HCT116 (cell line): ENCODE results near the gene WDR55. TPM values are rescaled to one million over a fixed set of nuclear protein-coding genes. Genes with fewer than 3 reads are reported as not detected.

Experiments
- ATAC-seq: fragments of 200-7000 bp; cut with Tn5 transposase; 2 replicates; pipeline ENCODE4 v1.9.1; 2020; ENCODE audit warnings: mild to moderate bottlenecking, moderate library complexity
- BruUV-seq: library from RNA; stranded (reverse); fragments of 400-500 nt; replicated peaks from 2 replicates; lab custom pipeline; 2021; lab: Mats Ljungman, UMichigan
- CTCF ChIA-PET: fragments of 300-600 bp; sonication (Branson Sonifier 250); formaldehyde crosslinking; loops from one replicate; lab custom pipeline; 2021; ENCODE audit warnings: antibody characterized with exemption; lab: Charles Lee
- POLR2A ChIA-PET: fragments of 300-600, 350-600 bp; sonication (Branson Sonifier 250); formaldehyde crosslinking; loops from one replicate; lab custom pipeline; 2021; ENCODE audit warnings: antibody characterized with exemption; lab: Charles Lee
- RAD21 ChIA-PET, 2 experiments: fragments of 300-600 bp; sonication (Branson Sonifier 250); formaldehyde crosslinking; loops; one replicate each; lab custom pipeline; 2023; ENCODE audit warnings: low total read pairs in 2 of 2; ENCODE audit not compliant: uncharacterized antibody in 2 of 2, unreplicated experiment in 2 of 2, low non-redundant PET in 1 of 2; lab: Charles Lee
- DNase-seq: peaks from one replicate; pipeline ENCODE4 v3.0.0-alpha.2; 2010; ENCODE audit warnings: low read depth, low spot score
- H2AFZ ChIP-seq: fragments of 200-600 bp; shearing (Covaris generic), sonication (generic); 2 replicates; pipeline ENCODE4 v1.6.1; 2017; ENCODE audit warnings: low read depth, mixed run types, mixed read lengths, antibody characterized with exemption, low read length; ENCODE audit not compliant: poor library complexity, severe bottlenecking
- H3K27ac ChIP-seq: 2 replicates; pipeline ENCODE4 v1.5.1; 2012; ENCODE audit warnings: low read depth, low read length
- H3K27me3 ChIP-seq: fragments of 200-600 bp; sonication (generic); 2 replicates; pipeline ENCODE4 v1.6.1; 2016; ENCODE audit warnings: mixed run types, low read length, mixed read lengths; ENCODE audit not compliant: insufficient read depth
- H3K36me3 ChIP-seq, 2 experiments: fragments of 200-500 bp in 1 of 2; fragments of 200-600 bp in 1 of 2; sonication (Bioruptor generic) in 1 of 2; sonication (generic) in 1 of 2; 2 replicates each; pipeline versions ENCODE4 v1.5.1 to v1.6.1; 2014 to 2016; ENCODE audit warnings: low read length in 2 of 2, inconsistent platforms in 1 of 2, mixed read lengths in 1 of 2, mixed run types in 1 of 2; ENCODE audit not compliant: insufficient read depth in 2 of 2, control insufficient read depth in 1 of 2
- H3K4me1 ChIP-seq, 2 experiments: fragments of 200-600 bp in 1 of 2; sonication (generic) in 1 of 2; 2 replicates each; pipeline versions ENCODE4 v1.5.1 to v1.6.1; 2012 to 2017; ENCODE audit warnings: low read length in 2 of 2, inconsistent platforms in 1 of 2, mild to moderate bottlenecking in 1 of 2, mixed read lengths in 1 of 2, mixed run types in 1 of 2, moderate library complexity in 1 of 2; ENCODE audit not compliant: insufficient read depth in 2 of 2, control insufficient read depth in 1 of 2
- H3K4me2 ChIP-seq: fragments of 200-600 bp; sonication (generic); 2 replicates; pipeline ENCODE4 v1.6.1; 2017; ENCODE audit warnings: mixed run types, low read length, mixed read lengths
- H3K4me3 ChIP-seq, 2 experiments: fragments of 200-600 bp in 1 of 2; sonication (generic) in 1 of 2; replicated peaks in 1 of 2; 2 replicates each; pipeline ENCODE4 v1.5.1; 2011 to 2016; ENCODE audit warnings: low read length in 2 of 2, control low read depth in 1 of 2, low read depth in 1 of 2, mild to moderate bottlenecking in 1 of 2, mixed read lengths in 1 of 2, mixed run types in 1 of 2
- H3K79me2 ChIP-seq: fragments of 200-600 bp; sonication (generic); 2 replicates; pipeline ENCODE4 v1.6.1; 2017; ENCODE audit warnings: mild to moderate bottlenecking, mixed run types, low read length, moderate library complexity, mixed read lengths; ENCODE audit not compliant: insufficient read depth
- H3K9ac ChIP-seq: fragments of 200-600 bp; sonication (generic); 2 replicates; pipeline ENCODE4 v1.6.1; 2016; ENCODE audit warnings: low read length, mixed read lengths
- H3K9me2 ChIP-seq: fragments of 200-600 bp; sonication (generic), shearing (Covaris generic); 2 replicates; pipeline ENCODE4 v1.6.1; 2017; ENCODE audit warnings: mixed run types, mild to moderate bottlenecking, moderate library complexity; ENCODE audit not compliant: insufficient read depth
- H3K9me3 ChIP-seq, 2 experiments: fragments of 200-500 bp in 1 of 2; fragments of 200-600 bp in 1 of 2; sonication (Bioruptor generic) in 1 of 2; sonication (generic) in 1 of 2; 2 replicates each; pipeline ENCODE4 v1.6.1; 2014 to 2017; ENCODE audit warnings: low read length in 2 of 2, mixed read lengths in 2 of 2, inconsistent platforms in 1 of 2, low read depth in 1 of 2, mild to moderate bottlenecking in 1 of 2, mixed run types in 1 of 2, moderate library complexity in 1 of 2; ENCODE audit not compliant: control insufficient read depth in 1 of 2, insufficient read depth in 1 of 2
- H4K20me1 ChIP-seq: fragments of 200-600 bp; sonication (generic), shearing (Covaris generic); 2 replicates; pipeline ENCODE4 v1.6.1; 2017; ENCODE audit warnings: mixed run types, mild to moderate bottlenecking, moderate library complexity; ENCODE audit not compliant: insufficient read depth
- CEBPB ChIP-seq: IDR thresholded peaks from 2 replicates; pipeline ENCODE4 v1.6.1; 2012; ENCODE audit warnings: low read depth
- EGR1 ChIP-seq: IDR thresholded peaks from 2 replicates; pipeline ENCODE4 v1.6.1; 2012; ENCODE audit warnings: low read depth
- ELF1 ChIP-seq: IDR thresholded peaks from 2 replicates; pipeline ENCODE4 v1.6.1; 2012; ENCODE audit warnings: low read depth, borderline replicate concordance
- EZH2 ChIP-seq: fragments of 200-600 bp; sonication (generic); IDR thresholded peaks from 2 replicates; pipeline ENCODE4 v1.6.1; 2017; ENCODE audit warnings: antibody characterized with exemption, mixed run types
- EZH2phosphoT487 ChIP-seq: fragments of 200-600 bp; IDR thresholded peaks from 2 replicates; pipeline ENCODE4 v1.6.1; 2018; ENCODE audit warnings: antibody characterized with exemption, borderline replicate concordance
- POLR2A ChIP-seq: IDR thresholded peaks from 2 replicates; pipeline ENCODE4 v1.7.0; 2011; ENCODE audit warnings: borderline replicate concordance; ENCODE audit not compliant: insufficient read depth, insufficient read length; ENCODE audit errors: extremely low read depth
- POLR2AphosphoS5 ChIP-seq: IDR thresholded peaks from 2 replicates; pipeline ENCODE4 v1.6.1; 2011; ENCODE audit warnings: mild to moderate bottlenecking, low read depth, low read length, moderate library complexity
- RAD21 ChIP-seq: IDR thresholded peaks from 2 replicates; pipeline ENCODE4 v1.6.1; 2012; ENCODE audit warnings: low read depth, mild to moderate bottlenecking
- SRF ChIP-seq: IDR thresholded peaks from 2 replicates; pipeline ENCODE4 v1.6.1; 2012; ENCODE audit warnings: low read depth
- TCF7L2 ChIP-seq: IDR thresholded peaks from 2 replicates; pipeline ENCODE4 v1.7.0; 2011; ENCODE audit warnings: borderline replicate concordance, inconsistent platforms; ENCODE audit not compliant: insufficient read depth, insufficient read length; ENCODE audit errors: extremely low read depth
- YY1 ChIP-seq: IDR thresholded peaks from 2 replicates; pipeline ENCODE4 v1.6.1; 2011; ENCODE audit warnings: low read length, low read depth, moderate library complexity, mild to moderate bottlenecking; ENCODE audit not compliant: insufficient replicate concordance; ENCODE audit errors: extremely low read depth
- ZFX ChIP-seq: fragments of 450-650 bp; IDR thresholded peaks from 2 replicates; pipeline ENCODE4 v1.6.1; 2017
- intact Hi-C: fragments of 100-400 bp; cut with micrococcal nuclease; formaldehyde crosslinking; loops from 2 replicates; pipeline ENCODE4 v1.10.0; 2022
- total RNA-seq: library from RNA; stranded (reverse); gene quantifications from one replicate; pipeline ENCODE4 v1.2.1, GENCODE V29; 2021; ENCODE audit not compliant: unreplicated experiment
- TF ChIP-seq, protein P1 (sequence below): IDR thresholded peaks from 2 replicates; pipeline ENCODE4 v1.6.1; 2012
- TF ChIP-seq, protein P2 (sequence below): IDR thresholded peaks from 2 replicates; pipeline ENCODE4 v1.6.1; 2012; ENCODE audit warnings: low read depth
- TF ChIP-seq, protein P3 (sequence below): IDR thresholded peaks from 2 replicates; pipeline ENCODE4 v1.6.1; 2012

The WDR55 gene
- total RNA-seq, 1 experiment from 2014 or later = 37.2 TPM

DNA sequence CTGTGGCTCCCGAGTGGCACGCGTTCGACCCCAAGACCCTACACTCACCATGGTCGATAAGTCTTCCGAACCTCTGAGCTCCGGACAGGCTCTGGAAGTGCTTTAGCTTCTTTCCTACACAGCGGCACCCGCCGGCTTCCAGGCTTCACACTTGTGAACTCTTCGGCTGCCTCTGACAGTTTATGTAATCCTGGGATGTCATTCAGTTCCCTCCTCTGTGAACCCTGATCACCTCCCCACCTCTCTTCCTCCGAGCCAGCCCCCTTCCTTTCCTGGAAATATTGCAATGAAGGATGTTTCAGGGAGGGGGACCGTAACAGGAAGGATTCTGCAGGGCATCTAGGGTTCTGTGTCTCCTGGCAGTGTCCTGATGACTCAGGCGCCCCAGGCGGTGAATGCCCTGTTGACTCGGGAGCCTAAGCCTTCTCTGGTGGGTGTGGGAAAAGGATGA, 31.7 kb upstream of the WDR55 start, which contains the start of gene CD14:
Gene CD14, minus strand, starts transcription at position 155 of the 451 bp plus-strand sequence. Its CDS starts 104 bp downstream, at position 51.
- H3K9me3 ChIP-seq = no peaks in the 10 kb centered on the region
- RAD21 ChIA-PET = no interaction called here
- no peaks in the 10 kb centered on the region for H3K9me2 ChIP-seq
- DNase-seq = no peak
- no peak within 1 kb of the TSS for H2AFZ ChIP-seq
- BruUV-seq = no TSS peak
- no peak within 1 kb of the TSS for H3K9ac ChIP-seq
- no peak for ATAC-seq
- H3K4me3 ChIP-seq = no peak within 1 kb of the TSS
- no peaks in the 10 kb centered on the region for H3K36me3 ChIP-seq
- H3K4me2 ChIP-seq = no peak within 1 kb of the TSS
- no peaks in the 10 kb centered on the region for H3K27me3 ChIP-seq
- POLR2A ChIA-PET = no interaction called here
- intact Hi-C loops = no loop called here
- H3K79me2 ChIP-seq = no peaks in the 10 kb centered on the region
- H3K27ac ChIP-seq = no peak within 1 kb of the TSS
- CTCF ChIA-PET = no interaction called here
- no peaks in the 10 kb centered on the region for H4K20me1 ChIP-seq
- peaks cover 0 to 10% of the 10 kb centered on the region in 2 experiments; a peak in 2 of 4 replicates for H3K4me1 ChIP-seq
- no peak for TF ChIP-seq YY1
- no peak for TF ChIP-seq ZFX
- no peak for TF ChIP-seq EZH2phosphoT487
- no peak for TF ChIP-seq POLR2AphosphoS5
- no peak for TF ChIP-seq RAD21
- TF ChIP-seq, protein P1, sequence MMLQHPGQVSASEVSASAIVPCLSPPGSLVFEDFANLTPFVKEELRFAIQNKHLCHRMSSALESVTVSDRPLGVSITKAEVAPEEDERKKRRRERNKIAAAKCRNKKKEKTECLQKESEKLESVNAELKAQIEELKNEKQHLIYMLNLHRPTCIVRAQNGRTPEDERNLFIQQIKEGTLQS = no peak
- TF ChIP-seq CEBPB = no peak
- no peak for TF ChIP-seq EGR1
- no peak for TF ChIP-seq ELF1
- TF ChIP-seq TCF7L2 = no peak
- TF ChIP-seq, protein P2, sequence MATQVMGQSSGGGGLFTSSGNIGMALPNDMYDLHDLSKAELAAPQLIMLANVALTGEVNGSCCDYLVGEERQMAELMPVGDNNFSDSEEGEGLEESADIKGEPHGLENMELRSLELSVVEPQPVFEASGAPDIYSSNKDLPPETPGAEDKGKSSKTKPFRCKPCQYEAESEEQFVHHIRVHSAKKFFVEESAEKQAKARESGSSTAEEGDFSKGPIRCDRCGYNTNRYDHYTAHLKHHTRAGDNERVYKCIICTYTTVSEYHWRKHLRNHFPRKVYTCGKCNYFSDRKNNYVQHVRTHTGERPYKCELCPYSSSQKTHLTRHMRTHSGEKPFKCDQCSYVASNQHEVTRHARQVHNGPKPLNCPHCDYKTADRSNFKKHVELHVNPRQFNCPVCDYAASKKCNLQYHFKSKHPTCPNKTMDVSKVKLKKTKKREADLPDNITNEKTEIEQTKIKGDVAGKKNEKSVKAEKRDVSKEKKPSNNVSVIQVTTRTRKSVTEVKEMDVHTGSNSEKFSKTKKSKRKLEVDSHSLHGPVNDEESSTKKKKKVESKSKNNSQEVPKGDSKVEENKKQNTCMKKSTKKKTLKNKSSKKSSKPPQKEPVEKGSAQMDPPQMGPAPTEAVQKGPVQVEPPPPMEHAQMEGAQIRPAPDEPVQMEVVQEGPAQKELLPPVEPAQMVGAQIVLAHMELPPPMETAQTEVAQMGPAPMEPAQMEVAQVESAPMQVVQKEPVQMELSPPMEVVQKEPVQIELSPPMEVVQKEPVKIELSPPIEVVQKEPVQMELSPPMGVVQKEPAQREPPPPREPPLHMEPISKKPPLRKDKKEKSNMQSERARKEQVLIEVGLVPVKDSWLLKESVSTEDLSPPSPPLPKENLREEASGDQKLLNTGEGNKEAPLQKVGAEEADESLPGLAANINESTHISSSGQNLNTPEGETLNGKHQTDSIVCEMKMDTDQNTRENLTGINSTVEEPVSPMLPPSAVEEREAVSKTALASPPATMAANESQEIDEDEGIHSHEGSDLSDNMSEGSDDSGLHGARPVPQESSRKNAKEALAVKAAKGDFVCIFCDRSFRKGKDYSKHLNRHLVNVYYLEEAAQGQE = no peak
- no peak for TF ChIP-seq EZH2
- TF ChIP-seq POLR2A = no peak
- TF ChIP-seq, protein P3, sequence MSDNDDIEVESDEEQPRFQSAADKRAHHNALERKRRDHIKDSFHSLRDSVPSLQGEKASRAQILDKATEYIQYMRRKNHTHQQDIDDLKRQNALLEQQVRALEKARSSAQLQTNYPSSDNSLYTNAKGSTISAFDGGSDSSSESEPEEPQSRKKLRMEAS = no peak
- TF ChIP-seq SRF = no peak
